Type B pancreatic cell (in vitro differentiated cells): ENCODE data around the gene JUND. TPM values are rescaled to one million over a fixed set of nuclear protein-coding genes. Genes with fewer than 3 reads are reported as not detected.

ENCODE experiments used
- DNase-seq: peaks from one replicate; pipeline ENCODE4 v3.0.0; 2021; ENCODE audit warnings: mixed read lengths; ENCODE audit not compliant: unreplicated experiment; ENCODE audit errors: extremely low spot score
- H3K27ac Mint-ChIP-seq: 2 replicates; pipeline ENCODE4 v1.8.0; 2021; ENCODE audit warnings: mild to moderate bottlenecking, mixed read lengths
- H3K27me3 Mint-ChIP-seq: 2 replicates; pipeline ENCODE4 v1.8.0; 2021; ENCODE audit warnings: mixed read lengths
- H3K36me3 Mint-ChIP-seq: 2 replicates; pipeline ENCODE4 v1.8.0; 2021; ENCODE audit warnings: mixed read lengths
- H3K4me1 Mint-ChIP-seq: one replicate; pipeline ENCODE4 v1.8.0; 2021; ENCODE audit warnings: mixed read lengths; ENCODE audit not compliant: unreplicated experiment
- H3K4me3 Mint-ChIP-seq: 2 replicates; pipeline ENCODE4 v1.8.0; 2021; ENCODE audit warnings: mild to moderate bottlenecking, mixed read lengths
- H3K9me3 Mint-ChIP-seq: 2 replicates; pipeline ENCODE4 v1.8.0; 2021; ENCODE audit warnings: mixed read lengths
- CTCF ChIP-seq: fragments of 200-600 bp; sonication (generic); conservative IDR thresholded peaks from 2 replicates; pipeline ENCODE4 v1.5.0; 2021; ENCODE audit warnings: antibody characterized with exemption, mild to moderate bottlenecking
- microRNA-seq: library from miRNA; unstranded; fragments of <30 nt; microRNA quantifications from one replicate; pipeline ENCODE4, GENCODE V29; 2020
- total RNA-seq: library from RNA; stranded (reverse); gene quantifications from 2 replicates; pipeline ENCODE4 v1.2.1, GENCODE V29; 2021; ENCODE audit warnings: low replicate concordance

Gene JUND
- total RNA-seq, 1 donor from 2014 or later: 126 TPM

DNA sequence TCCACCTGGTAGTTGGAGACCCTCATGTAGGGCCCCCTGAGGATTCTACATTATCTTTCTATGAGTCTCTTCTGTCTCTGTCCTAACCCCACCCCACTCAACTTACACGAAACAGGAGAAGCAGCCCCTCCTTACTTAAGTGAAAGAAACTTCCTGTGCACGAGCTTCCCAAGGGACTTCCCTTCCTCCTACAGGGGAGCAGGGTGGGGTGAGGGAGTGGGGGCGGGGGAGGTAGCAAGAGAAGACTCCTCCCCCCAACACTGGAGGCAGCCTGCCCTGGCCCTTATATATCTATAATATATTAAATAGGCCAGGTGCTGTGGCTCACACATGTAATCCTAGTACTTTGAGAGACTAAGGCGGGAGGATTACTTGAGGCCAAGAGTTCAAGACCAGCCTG lies 49.6 kb downstream of the JUND start:
- Mint-ChIP-seq H3K4me1 (no peaks in the 10 kb centered on the region), H3K36me3 (no peaks in the 10 kb centered on the region), H3K4me3 (no peak overlapping the region), H3K27me3 (peaks cover 69% of the 10 kb centered on the region), H3K9me3 (peaks cover 6% of the 10 kb centered on the region), H3K27ac (no peak overlapping the region)
- no peak for DNase-seq
- TF ChIP-seq CTCF: no peak

GRCh38 chr19:18230941-18231734 lies 50.3 kb downstream of the JUND start:
- H3K9me3 Mint-ChIP-seq: peaks cover 6% of the 10 kb centered on the region
- no peaks in the 10 kb centered on the region for H3K4me1 Mint-ChIP-seq
- H3K27ac Mint-ChIP-seq: no peak overlapping the region
- no peak overlapping the region for H3K4me3 Mint-ChIP-seq
- H3K36me3 Mint-ChIP-seq: no peaks in the 10 kb centered on the region
- no peak for TF ChIP-seq CTCF
- H3K27me3 Mint-ChIP-seq: peaks cover 69% of the 10 kb centered on the region
- no peak for DNase-seq

GRCh38 chr19:18229915-18230314 lies 51.5 kb downstream of the JUND start:
- no peak for TF ChIP-seq CTCF
- no peak overlapping the region for H3K4me3 Mint-ChIP-seq
- H3K9me3 Mint-ChIP-seq: peaks cover 6% of the 10 kb centered on the region
- H3K4me1 Mint-ChIP-seq: no peaks in the 10 kb centered on the region
- peaks cover 67% of the 10 kb centered on the region for H3K27me3 Mint-ChIP-seq
- no peaks in the 10 kb centered on the region for H3K36me3 Mint-ChIP-seq
- H3K27ac Mint-ChIP-seq: no peak overlapping the region
- no peak for DNase-seq

Small RNA genes lying within 50 kb of the gene (microRNA-seq; reads per million reads assigned to microRNA genes)
- gene MIR3188: 15.7 reads per million, percentile 39 among the genes with 10 or more reads in this experiment

Other genes starting within 250 kb of the JUND start
- gene IL12RB1, start 194.7 kb downstream of the JUND start, total RNA-seq: not detected in 2 replicates
- gene MAST3, start 183.8 kb downstream of the JUND start, total RNA-seq: 11.0 and 14.1 TPM in 2 replicates
- gene PIK3R2, start 128.5 kb downstream of the JUND start, total RNA-seq: 41.4 and 47.0 TPM in 2 replicates
- gene IFI30, start 107.8 kb downstream of the JUND start, total RNA-seq: 20.2 and 22.8 TPM in 2 replicates
- gene MPV17L2, start 88.4 kb downstream of the JUND start, total RNA-seq: 10.2 and 11.6 TPM in 2 replicates
- 6.7 and 8.7 TPM in 2 replicates for gene RAB3A, start 77.6 kb downstream of the JUND start, total RNA-seq
- gene PDE4C, start 55.2 kb downstream of the JUND start, total RNA-seq: 0.33 and 0.89 TPM in 2 replicates
- gene IQCN, start 7.2 kb downstream of the JUND start, total RNA-seq: 7.8 and 10.2 TPM in 2 replicates
- gene LSM4, start 41.5 kb upstream of the JUND start, total RNA-seq: 196 and 223 TPM in 2 replicates
- 28.8 and 46.7 TPM in 2 replicates for gene PGPEP1, start 59.0 kb upstream of the JUND start, total RNA-seq
- 102 and 106 TPM in 2 replicates for gene GDF15, start 104.5 kb upstream of the JUND start, total RNA-seq
- gene LRRC25, start 116.0 kb upstream of the JUND start, total RNA-seq: 0.19 TPM in 1 of 2 replicates, not detected in the other
- gene SSBP4, start 137.8 kb upstream of the JUND start, total RNA-seq: 76.7 and 99.0 TPM in 2 replicates
- gene ISYNA1, start 156.5 kb upstream of the JUND start, total RNA-seq: 278 and 303 TPM in 2 replicates
- 13.6 and 16.7 TPM in 2 replicates for gene ELL, start 240.4 kb upstream of the JUND start, total RNA-seq